GM21423 (cell line): ENCODE measurements around the gene LRFN2.

Experiments used
- ATAC-seq: cut with Tn5 transposase; IDR thresholded peaks from one replicate; pipeline ENCODE4 v1.9.1; 2021; ENCODE audit warnings: mild to moderate bottlenecking, moderate library complexity; ENCODE audit not compliant: unreplicated experiment

LRFN2 gene

GRCh38 chr6:40586369-40587201, 579 bp downstream of the LRFN2 start:
- ATAC-seq = no peak

- no peak for ATAC-seq
These were observed 1.4 kb downstream of the LRFN2 start for GRCh38 chr6:40585651-40586269.

- ATAC-seq = no peak
These were observed 1.9 kb downstream of the LRFN2 start for GRCh38 chr6:40585223-40585622.

- no peak for ATAC-seq
These were observed 2.4 kb downstream of the LRFN2 start for GRCh38 chr6:40584741-40585140.

DNA sequence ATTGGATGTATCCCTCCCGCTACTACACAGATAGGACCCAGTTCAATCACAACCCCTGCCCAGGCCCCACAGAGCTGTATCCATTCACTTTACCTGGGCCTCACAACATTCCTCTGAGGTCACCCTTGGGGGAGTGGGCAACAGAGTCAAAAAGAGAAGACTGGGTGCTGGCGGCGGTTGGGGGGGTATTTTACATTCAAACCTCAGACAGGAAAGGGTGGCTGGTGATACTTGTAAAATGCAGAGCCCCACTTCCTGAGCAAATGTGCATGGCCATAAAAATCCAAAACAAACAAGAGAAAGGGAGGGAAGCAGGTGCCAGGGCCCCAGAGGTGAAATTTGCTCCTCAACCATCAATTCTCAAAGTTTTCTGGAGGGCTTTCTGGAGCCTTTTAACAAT, 3.5 kb downstream of the LRFN2 start:
- no peak for ATAC-seq

DNA sequence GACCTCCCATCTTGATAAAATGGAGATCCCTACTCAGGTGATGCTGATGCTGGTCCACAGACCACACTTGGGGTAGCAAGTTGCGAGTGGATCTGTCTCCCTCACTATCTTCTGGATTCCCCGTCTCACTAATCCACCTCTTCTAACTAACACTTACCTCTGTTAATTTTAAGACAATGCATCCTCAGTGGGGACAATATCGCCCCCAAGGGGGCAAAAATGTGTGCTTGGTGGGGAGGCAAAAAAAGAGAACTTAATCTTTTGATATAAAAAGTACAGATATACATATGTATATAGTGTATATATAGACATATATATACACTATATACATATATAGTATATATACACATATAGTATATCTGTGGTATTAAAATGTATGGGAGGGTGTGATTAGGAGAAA, 4.3 kb downstream of the LRFN2 start:
- no peak for ATAC-seq

GRCh38 chr6:40579101-40579500, 8.1 kb downstream of the LRFN2 start:
- ATAC-seq = no peak

- no peak for ATAC-seq
These were observed 9.5 kb downstream of the LRFN2 start for GRCh38 chr6:40577672-40578071.

- no peak for ATAC-seq
These were observed 13.9 kb downstream of the LRFN2 start for GRCh38 chr6:40573221-40573620.

GRCh38 chr6:40569162-40569910, 17.8 kb downstream of the LRFN2 start:
- no peak for ATAC-seq

- no peak for ATAC-seq
These were observed 19.0 kb downstream of the LRFN2 start for GRCh38 chr6:40568062-40568708.

DNA sequence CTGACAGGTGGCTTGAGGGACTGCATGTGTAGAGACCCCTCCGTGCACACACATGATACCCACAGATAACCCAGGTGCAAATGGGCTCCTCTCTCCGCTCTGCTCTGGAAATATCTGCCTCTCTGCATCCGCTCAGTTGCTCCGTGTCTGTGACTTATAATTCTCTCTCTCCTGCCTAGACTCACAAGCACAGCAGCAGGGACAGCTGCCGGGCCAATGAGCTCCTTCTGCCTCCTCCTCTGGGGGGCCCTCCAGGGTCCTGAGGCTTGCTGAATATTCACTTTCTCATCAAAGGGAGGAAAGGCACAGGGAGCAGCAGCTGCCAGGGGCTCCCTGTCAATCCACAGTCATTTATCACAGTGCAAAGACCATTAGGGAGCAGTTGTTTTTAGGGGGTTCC, 24.1 kb downstream of the LRFN2 start:
- ATAC-seq = no peak

DNA sequence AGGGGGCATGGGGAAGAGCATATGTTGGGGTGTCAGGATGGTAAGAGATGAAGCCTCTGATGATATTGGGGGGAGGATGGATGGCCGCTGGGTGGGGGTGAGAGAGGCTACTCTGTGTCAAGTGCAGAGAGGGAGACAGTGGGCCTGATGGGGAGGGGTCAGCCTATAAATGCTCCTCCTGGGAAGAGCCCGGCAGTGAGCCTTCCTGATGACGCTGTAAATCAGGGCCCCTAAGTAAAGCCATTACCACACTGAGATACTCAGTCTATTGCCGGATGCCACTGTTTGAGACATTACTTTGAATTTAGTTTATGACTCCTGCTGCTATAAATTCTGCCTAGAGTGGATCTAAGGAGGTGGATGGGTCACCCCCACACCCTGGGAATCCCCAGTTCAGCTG, 28.1 kb downstream of the LRFN2 start:
- no peak for ATAC-seq

DNA sequence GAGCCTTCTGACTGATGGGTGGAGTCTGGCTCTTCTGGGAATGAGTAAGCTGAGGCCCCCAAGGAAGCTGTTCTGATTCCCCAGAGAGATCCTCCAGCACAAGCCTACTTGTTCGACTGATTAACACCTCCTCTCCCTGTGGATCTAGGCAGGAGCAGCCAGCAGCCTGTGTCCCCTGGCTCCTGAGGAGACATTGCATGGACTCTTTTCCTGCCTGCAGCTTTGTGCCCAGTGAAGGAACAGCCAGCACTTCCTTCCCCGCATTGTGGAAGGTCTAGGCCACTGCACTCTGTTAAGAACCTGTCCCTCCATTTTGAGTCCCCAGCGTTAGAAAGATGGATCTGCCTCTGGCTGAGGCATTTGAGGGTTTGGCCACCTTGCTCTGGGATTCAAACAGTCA, 29.1 kb downstream of the LRFN2 start:
- ATAC-seq = no peak

- ATAC-seq = no peak
These were observed 30.3 kb downstream of the LRFN2 start for GRCh38 chr6:40556881-40557280.

DNA sequence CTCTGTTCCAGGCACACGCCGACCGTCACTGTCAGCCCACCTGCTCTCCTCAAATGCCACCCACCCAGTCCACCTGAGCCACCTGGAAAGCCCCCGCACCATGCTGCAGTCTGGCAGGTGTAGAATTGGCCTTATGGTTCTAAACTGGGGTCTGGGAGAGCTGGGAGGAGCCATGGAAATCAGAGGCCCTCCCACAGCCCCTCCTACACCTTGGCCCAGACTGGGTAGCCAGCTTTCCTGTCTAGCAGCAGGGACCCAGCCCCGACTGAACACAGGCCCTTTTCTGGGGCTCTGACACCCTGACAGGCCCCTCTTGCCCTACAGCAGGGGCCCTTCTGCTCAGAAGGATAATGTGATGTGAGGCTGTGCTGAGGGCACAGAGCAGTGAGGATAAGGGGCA, 31.1 kb downstream of the LRFN2 start:
- ATAC-seq = no peak

DNA sequence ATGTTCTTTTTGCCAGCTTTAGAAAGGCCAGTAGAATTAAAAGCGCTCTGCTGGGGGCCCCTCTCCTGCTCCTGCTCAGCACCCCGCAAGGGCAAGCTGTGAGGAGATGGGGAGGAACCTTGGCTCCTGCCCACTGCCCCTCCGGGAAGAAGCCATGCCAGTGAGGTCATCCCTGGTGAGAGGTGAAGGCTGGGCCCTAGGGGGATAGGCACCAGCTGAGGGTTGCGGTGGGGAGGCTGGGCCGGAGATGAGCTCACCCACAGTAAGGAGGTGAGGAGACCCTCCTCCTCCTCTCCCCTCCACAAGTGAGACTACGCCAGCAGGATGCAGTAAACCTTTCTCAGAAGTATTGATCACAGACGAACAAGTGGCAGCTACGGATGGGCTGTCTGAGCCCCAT, 32.1 kb downstream of the LRFN2 start:
- no peak for ATAC-seq

DNA sequence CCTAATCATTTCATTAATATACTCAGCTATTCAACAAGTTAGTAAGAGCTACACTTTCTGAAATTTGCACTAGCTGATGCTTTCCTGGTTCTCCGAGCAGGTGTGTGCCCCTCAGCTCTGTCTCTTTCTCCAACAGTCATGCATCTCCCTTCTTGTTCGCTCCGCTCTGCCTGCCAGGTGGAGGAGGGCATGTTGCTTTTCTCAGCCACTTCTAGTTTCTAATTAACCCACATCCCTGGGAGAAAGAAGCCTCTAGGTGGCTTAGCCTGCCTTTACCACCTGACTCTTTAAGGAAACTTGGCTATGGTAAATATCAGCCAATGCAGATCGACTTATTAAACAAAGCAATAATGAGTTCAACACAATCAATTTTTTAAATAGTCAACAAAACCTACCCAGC, 34.2 kb downstream of the LRFN2 start:
- ATAC-seq = no peak

DNA sequence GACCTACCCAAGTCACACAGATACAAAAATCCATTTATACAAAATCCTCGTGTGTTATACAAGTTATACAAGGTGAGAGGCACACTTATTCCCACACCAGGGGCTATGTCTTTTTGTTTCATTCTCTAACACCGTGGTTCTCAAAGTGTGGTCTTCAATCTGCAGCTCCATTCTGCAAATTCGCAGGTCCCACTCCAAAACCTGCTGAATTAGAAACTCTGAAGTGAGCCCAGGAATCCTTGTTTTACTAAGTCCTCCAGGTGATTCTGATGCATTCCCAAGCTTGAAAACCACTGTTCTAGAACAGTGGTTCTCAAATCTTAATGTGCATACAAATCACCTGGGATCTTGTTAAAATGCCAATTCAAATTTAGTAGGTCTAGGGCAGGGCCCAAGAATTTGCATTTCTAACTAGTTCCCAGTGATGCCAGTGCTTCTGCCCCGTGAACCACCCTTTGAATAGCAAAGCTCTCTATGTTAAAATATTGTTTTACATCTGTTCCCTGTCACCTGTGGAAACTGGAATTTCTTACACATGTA, 35.1 kb downstream of the LRFN2 start:
- no peak for ATAC-seq

- ATAC-seq = no peak
These were observed 36.7 kb downstream of the LRFN2 start for GRCh38 chr6:40550202-40551101.
